K562 (cell line): Measurements from ENCODE around the gene NFATC1. TPM values are rescaled to one million over a fixed set of nuclear protein-coding genes. Genes with fewer than 3 reads are reported as not detected.

ENCODE experiments used
- ATAC-seq: fragments of 200-7000 bp; cut with Tn5 transposase; 3 replicates; pipeline ENCODE4 v1.9.1; 2020; ENCODE audit warnings: moderate library complexity
- BruUV-seq: library from RNA; stranded (reverse); fragments of 400-500 nt; replicated peaks from 2 replicates; lab custom pipeline; 2021; lab: Mats Ljungman, UMichigan
- CTCF ChIA-PET: fragments of 300-600 bp; formaldehyde crosslinking; extraction: SDS; loops from one replicate; lab custom pipeline; 2021; ENCODE audit warnings: low intra/inter-chr PET ratio; lab: Yijun Ruan, JAX
- POLR2A ChIA-PET: fragments of 300-600, 350-650 bp; sonication (Branson Sonifier 250); formaldehyde crosslinking; extraction: SDS; loops from one replicate; lab custom pipeline; 2021; ENCODE audit warnings: antibody characterized with exemption, inconsistent platforms; lab: Yijun Ruan, JAX
- DNase-seq, 4 experiments: peaks; one replicate each; pipeline versions ENCODE4 v3.0.0 to v3.0.0-alpha.2; 2011 to 2018; ENCODE audit warnings: low spot score in 3 of 4, mixed read lengths in 3 of 4; ENCODE audit errors: extremely low read depth in 1 of 4
- FAIRE-seq: peaks from 2 replicates; lab custom pipeline; 2011; peaks lifted over from hg19 to GRCh38; lab: Jason Lieb, UNC
- H2AFZ ChIP-seq: 2 replicates; pipeline ENCODE4 v1.6.0; 2011; ENCODE audit warnings: low read depth, low read length, control low read depth, inconsistent platforms
- H3K27ac ChIP-seq: fragments of 200-600 bp; 3 replicates; pipeline ENCODE4 v1.8.0; 2011; ENCODE audit warnings: low read depth, mild to moderate bottlenecking, control low read depth, inconsistent platforms, low read length, moderate library complexity, mixed read lengths; ENCODE audit errors: extremely low read depth
- H3K27me3 ChIP-seq, 2 experiments: fragments of 300-600 bp in 1 of 2; 2 replicates in 1 of 2; 3 replicates in 1 of 2; pipeline versions ENCODE4 v1.6.0 to v1.8.0; 2011; ENCODE audit warnings: inconsistent platforms in 2 of 2, low read length in 2 of 2, mild to moderate bottlenecking in 1 of 2, mixed read lengths in 1 of 2, moderate library complexity in 1 of 2; ENCODE audit not compliant: control insufficient read depth in 2 of 2, insufficient read depth in 2 of 2
- H3K36me3 ChIP-seq: fragments of 300-600 bp; 3 replicates; pipeline ENCODE4 v1.8.0; 2011; ENCODE audit warnings: mild to moderate bottlenecking, low read length, inconsistent platforms; ENCODE audit not compliant: control insufficient read depth, insufficient read depth
- H3K4me1 ChIP-seq, 2 experiments: fragments of 200-600 bp in 1 of 2; replicated peaks in 1 of 2; 2 replicates in 1 of 2; 3 replicates in 1 of 2; pipeline versions ENCODE4 v1.5.1 to v1.8.0; 2011; ENCODE audit warnings: inconsistent platforms in 2 of 2, low read length in 2 of 2, mild to moderate bottlenecking in 1 of 2, mixed read lengths in 1 of 2, moderate library complexity in 1 of 2; ENCODE audit not compliant: control insufficient read depth in 2 of 2, insufficient read depth in 2 of 2
- H3K4me2 ChIP-seq: 2 replicates; pipeline ENCODE4 v1.6.1; 2011; ENCODE audit warnings: low read length, control low read depth, inconsistent platforms, mixed read lengths; ENCODE audit not compliant: insufficient read depth
- H3K4me3 ChIP-seq: fragments of 200-600 bp; sonication (generic), shearing (Covaris generic); 2 replicates; pipeline ENCODE4 v1.5.1; 2016; ENCODE audit warnings: control low read depth, inconsistent platforms
- H3K79me2 ChIP-seq: fragments of 200-600 bp; 3 replicates; pipeline ENCODE4 v1.8.0; 2011; ENCODE audit warnings: low read length, inconsistent platforms; ENCODE audit not compliant: control insufficient read depth, insufficient read depth
- H3K9ac ChIP-seq, 2 experiments: 2 replicates each; pipeline versions ENCODE4 v1.6.0 to v1.6.1; 2011; ENCODE audit warnings: low read depth in 2 of 2, low read length in 2 of 2, control low read depth in 1 of 2, inconsistent platforms in 1 of 2, mild to moderate bottlenecking in 1 of 2, mixed read lengths in 1 of 2; ENCODE audit not compliant: insufficient read depth in 1 of 2
- H3K9me1 ChIP-seq: one replicate; pipeline ENCODE4 v1.6.0; 2011; ENCODE audit warnings: inconsistent platforms, mild to moderate bottlenecking, low read length, moderate library complexity; ENCODE audit not compliant: control insufficient read depth, insufficient read depth
- H3K9me3 ChIP-seq: replicated peaks from 2 replicates; pipeline ENCODE4 v1.5.1; 2011; ENCODE audit warnings: low read depth, low read length, inconsistent platforms; ENCODE audit not compliant: control insufficient read depth, insufficient read depth
- H4K20me1 ChIP-seq: replicated peaks from 2 replicates; pipeline ENCODE4 v1.6.1; 2011; ENCODE audit warnings: low read length, inconsistent platforms, mixed read lengths; ENCODE audit not compliant: control insufficient read depth, insufficient read depth
- CBFB ChIP-seq: sonication (generic); formaldehyde crosslinking; IDR thresholded peaks from 2 replicates; pipeline ENCODE4 v1.4.0; 2020; ENCODE audit warnings: mild to moderate bottlenecking, missing genetic modification reagents
- CBX2 ChIP-seq: fragments of 200-600 bp; sonication (generic); IDR thresholded peaks from one replicate; pipeline ENCODE4 v1.6.1; 2012; ENCODE audit warnings: mild to moderate bottlenecking, low read length, inconsistent platforms; ENCODE audit not compliant: insufficient read depth, poor library complexity, severe bottlenecking
- CHD2 ChIP-seq: IDR thresholded peaks from 2 replicates; pipeline ENCODE4 v1.6.1; 2011; ENCODE audit warnings: low read depth, low read length
- EGR1 ChIP-seq: fragments of 450-650 bp; conservative IDR thresholded peaks from 2 replicates; pipeline ENCODE4 v1.6.1; 2017; ENCODE audit warnings: mild to moderate bottlenecking
- ESRRB ChIP-seq: fragments of 250-450 bp; sonication (Bioruptor Pico); IDR thresholded peaks from 2 replicates; pipeline ENCODE4 v1.5.0; 2020; ENCODE audit warnings: mild to moderate bottlenecking, moderate library complexity, borderline replicate concordance
- HNRNPK ChIP-seq: fragments of 200-400 bp; formaldehyde crosslinking; IDR thresholded peaks from one replicate; pipeline ENCODE4 v1.6.1; 2018; ENCODE audit warnings: mild to moderate bottlenecking, low read depth, low read length; ENCODE audit not compliant: poor library complexity, severe bottlenecking
- NCOA6 ChIP-seq: fragments of 450-650 bp; IDR thresholded peaks from 2 replicates; pipeline ENCODE4 v1.6.1; 2017; ENCODE audit warnings: mild to moderate bottlenecking
- NFXL1 ChIP-seq: fragments of 450-650 bp; formaldehyde crosslinking; IDR thresholded peaks from 2 replicates; pipeline ENCODE4 v1.4.0; 2021; ENCODE audit warnings: mild to moderate bottlenecking
- POLR2AphosphoS2 ChIP-seq: IDR thresholded peaks from 2 replicates; pipeline ENCODE4 v1.6.1; 2012; ENCODE audit warnings: low read length, improper control_type of control experiment
- RB1 ChIP-seq: fragments of 450-650 bp; IDR thresholded peaks from 2 replicates; pipeline ENCODE4 v1.6.1; 2017; ENCODE audit warnings: low read depth, mild to moderate bottlenecking
- RHOXF2B ChIP-seq: fragments of 250-450 bp; sonication (Bioruptor Pico); conservative IDR thresholded peaks from 2 replicates; pipeline ENCODE4 v1.5.1; 2021
- TBL1XR1 ChIP-seq, 2 experiments: IDR thresholded peaks; 2 replicates each; pipeline ENCODE4 v1.6.1; 2012; ENCODE audit warnings: improper control_type of control experiment in 2 of 2, low read length in 2 of 2, mild to moderate bottlenecking in 1 of 2
- THRAP3 ChIP-seq: fragments of 450-650 bp; IDR thresholded peaks from 2 replicates; pipeline ENCODE4 v1.6.1; 2016; ENCODE audit warnings: mild to moderate bottlenecking, inconsistent platforms, borderline replicate concordance
- ZNF184 ChIP-seq: sonication (generic); formaldehyde crosslinking; IDR thresholded peaks from 2 replicates; pipeline ENCODE4 v1.5.0; 2020; ENCODE audit warnings: missing genetic modification reagents
- ZNF224 ChIP-seq: sonication (generic); formaldehyde crosslinking; IDR thresholded peaks from 2 replicates; pipeline ENCODE4 v1.8.0; 2022; ENCODE audit warnings: mild to moderate bottlenecking, missing genetic modification reagents
- ZNF507 ChIP-seq: conservative IDR thresholded peaks from 2 replicates; pipeline ENCODE4 v1.6.1; 2017; ENCODE audit warnings: missing genetic modification characterization, missing compliant biosample characterization
- WGBS: fragments of 100-300 bp; shearing (Covaris generic); methylation state at CpG from one replicate; pipeline ENCODE4 v1.1.6; 2016; ENCODE audit warnings: low coverage, mixed read lengths; ENCODE audit not compliant: insufficient coverage; ENCODE audit errors: missing lambda C conversion rate; 5-methylcytosine and 5-hydroxymethylcytosine counted together
- in situ Hi-C: fragments of 300-500 bp; cut with MboI; formaldehyde crosslinking; loops from 4 replicates; pipeline ENCODE4 v1.15.0; 2018; ENCODE audit warnings: inconsistent platforms, mixed read lengths
- intact Hi-C: fragments of 100-400 bp; cut with micrococcal nuclease; formaldehyde crosslinking; loops from 2 replicates; pipeline ENCODE4 v1.14.2; 2022
- polyA plus RNA-seq, 8 experiments: library from polyadenylated mRNA; depleted of rRNA in 4 of 8; stranded (reverse) in 5 of 8; unstranded in 3 of 8; fragments of >200 nt; fragmentation: Nextera tagmentation in 2 of 8; fragmentation: Illumina TruSeq in 1 of 8; extraction: Ambion mirVana in 2 of 8; extraction: Trizol in 1 of 8; gene quantifications; 2 replicates each; pipeline versions ENCODE4 v1.2.1 to v1.2.3, GENCODE V29; 2011 to 2014; ENCODE audit warnings: inconsistent platforms in 1 of 8, missing spikeins in 1 of 8
- total RNA-seq, 7 experiments: library from RNA; depleted of rRNA in 6 of 7; stranded (reverse); fragments of >200 nt in 6 of 7; fragmentation: Illumina TruSeq in 2 of 7; extraction: Trizol in 2 of 7; gene quantifications; 2 replicates each; pipeline versions ENCODE4 v1.2.1 to v1.2.3, GENCODE V29; 2011 to 2021; ENCODE audit warnings: low replicate concordance in 1 of 7
- TF ChIP-seq, protein P1 (sequence below): sonication (generic); formaldehyde crosslinking; IDR thresholded peaks from 2 replicates; pipeline ENCODE4 v1.8.1; 2023; ENCODE audit warnings: mild to moderate bottlenecking, missing genetic modification reagents

NFATC1 gene
- total and polyA plus RNA-seq, 9 of the 15 experiments (the other 6 are each of a cell fraction or from before 2014, with no cell fraction given): 1.1 to 16.4 (median 2.5) TPM

DNA sequence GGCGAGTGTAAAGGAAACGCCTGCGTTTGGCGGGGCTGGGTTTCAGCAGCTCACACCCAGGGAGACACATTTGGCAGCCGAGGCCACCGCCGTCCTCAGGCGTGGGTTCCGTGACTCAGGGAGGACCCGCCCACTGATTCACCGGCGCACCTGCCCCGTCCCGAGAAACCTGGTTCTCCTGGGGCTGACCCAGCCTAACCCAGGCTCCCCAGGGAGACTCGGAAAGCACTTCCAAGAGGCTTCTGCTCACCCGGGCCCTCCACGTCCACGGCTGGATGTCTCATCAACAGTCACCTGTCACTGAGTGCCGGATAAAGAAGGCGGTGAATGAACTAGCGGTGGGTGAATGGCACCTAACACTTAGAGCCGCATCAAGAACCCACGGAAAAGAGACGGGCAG, 157.4 kb downstream of the NFATC1 start:
- H3K36me3 ChIP-seq: no peaks in the 10 kb centered on the region
- H2AFZ ChIP-seq: no peak overlapping the region
- no peaks in the 10 kb centered on the region for H3K79me2 ChIP-seq
- WGBS: 3% methylated on average over 18 of the region's 24 CpGs
- CTCF ChIA-PET: no interaction called here
- H3K27me3 ChIP-seq: peaks cover 32 to 62% of the 10 kb centered on the region in 2 experiments
- no peak overlapping the region for H3K4me2 ChIP-seq
- H3K27ac ChIP-seq: no peak overlapping the region
- no peak overlapping the region for H3K4me3 ChIP-seq
- POLR2A ChIA-PET: interaction anchor here (0.6 kb wide), 1 partner anchor 46 kb away, joined by 3 read pairs; no protein-coding TSS in a partner anchor
- no peaks in the 10 kb centered on the region for H3K9me1 ChIP-seq
- no peak for FAIRE-seq
- no peaks in the 10 kb centered on the region for H3K9me3 ChIP-seq
- in situ Hi-C loops: no loop called here
- TF ChIP-seq NCOA6 (no peak), ESRRB (CRISPR knock-in tag) (no peak), EGR1 (no peak), TBL1XR1 (IDR thresholded peaks at IDR 0.05; ENCODE audit: low read length in 2 of 2) (no peak), THRAP3 (no peak), CBX2 (no peak), ZNF184 (CRISPR knock-in tag) (no peak), NFXL1 (CRISPR knock-in tag) (no peak), RB1 (no peak), POLR2AphosphoS2 (no peak), ZNF224 (no peak), CBFB (CRISPR knock-in tag) (no peak), HNRNPK (no peak), RHOXF2B (no peak), ZNF507 (tag) (no peak), CHD2 (no peak)
- TF ChIP-seq, protein P1, sequence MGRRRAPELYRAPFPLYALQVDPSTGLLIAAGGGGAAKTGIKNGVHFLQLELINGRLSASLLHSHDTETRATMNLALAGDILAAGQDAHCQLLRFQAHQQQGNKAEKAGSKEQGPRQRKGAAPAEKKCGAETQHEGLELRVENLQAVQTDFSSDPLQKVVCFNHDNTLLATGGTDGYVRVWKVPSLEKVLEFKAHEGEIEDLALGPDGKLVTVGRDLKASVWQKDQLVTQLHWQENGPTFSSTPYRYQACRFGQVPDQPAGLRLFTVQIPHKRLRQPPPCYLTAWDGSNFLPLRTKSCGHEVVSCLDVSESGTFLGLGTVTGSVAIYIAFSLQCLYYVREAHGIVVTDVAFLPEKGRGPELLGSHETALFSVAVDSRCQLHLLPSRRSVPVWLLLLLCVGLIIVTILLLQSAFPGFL (CRISPR knock-in tag): no peak
- no peak for ATAC-seq
- intact Hi-C loops: no loop called here
- BruUV-seq: no TSS peak
- no peak for DNase-seq
- H4K20me1 ChIP-seq: 0 out of 2 replicates have a peak, but pooled peaks cover 11% of the 10 kb centered on the region
- peaks cover 0 to 16% of the 10 kb centered on the region in 2 experiments; a peak in 2 of 5 replicates for H3K4me1 ChIP-seq
- no peak overlapping the region for H3K9ac ChIP-seq
